SK-N-SH (cell line): ENCODE results near the gene ARHGEF19.
"Not testable (repeated sequence)": the region's sequence is repeated elsewhere in the genome, so short reads cannot be mapped to it uniquely, and the experiment has no call there.

ENCODE experiments used
- EP300 ChIP-seq, 2 experiments: IDR thresholded peaks; 2 replicates each; pipeline versions ENCODE4 v1.4.0 to v1.6.1; 2012; ENCODE audit warnings: borderline replicate concordance in 1 of 2, low read depth in 1 of 2, low read length in 1 of 2
- EZH2phosphoT487 ChIP-seq: fragments of 200-600 bp; sonication (generic); IDR thresholded peaks from 2 replicates; pipeline ENCODE4 v1.6.1; 2017; ENCODE audit warnings: low read depth, mixed run types, mild to moderate bottlenecking, antibody characterized with exemption, moderate library complexity, borderline replicate concordance
- GATA2 ChIP-seq: sonication (generic); formaldehyde crosslinking; IDR thresholded peaks from 2 replicates; pipeline ENCODE4 v1.5.0; 2020; ENCODE audit warnings: mild to moderate bottlenecking, missing genetic modification reagents
- NFIC ChIP-seq: IDR thresholded peaks from 2 replicates; pipeline ENCODE4 v1.4.0; 2012; ENCODE audit warnings: borderline replicate concordance
- POLR2AphosphoS5 ChIP-seq: IDR thresholded peaks from 2 replicates; pipeline ENCODE4 v1.6.1; 2012; ENCODE audit warnings: low read depth, low read length
- RAD21 ChIP-seq: IDR thresholded peaks from 2 replicates; pipeline ENCODE4 v1.6.1; 2012; ENCODE audit warnings: mild to moderate bottlenecking, low read length
- SIN3A ChIP-seq: IDR thresholded peaks from 2 replicates; pipeline ENCODE4 v1.6.1; 2012; ENCODE audit warnings: low read depth, mild to moderate bottlenecking, low read length, moderate library complexity, borderline replicate concordance
- SMC3 ChIP-seq: IDR thresholded peaks from 2 replicates; pipeline ENCODE4 v1.6.1; 2012; ENCODE audit warnings: low read depth, low read length, improper control_type of control experiment
- USF2 ChIP-seq: fragments of 150-350 bp; IDR thresholded peaks from 2 replicates; pipeline ENCODE4 v1.6.1; 2017; ENCODE audit warnings: antibody characterized with exemption, low read length, low read depth, borderline replicate concordance
- YY1 ChIP-seq: IDR thresholded peaks from 2 replicates; pipeline ENCODE4 v1.4.0; 2012; ENCODE audit warnings: low read depth, mild to moderate bottlenecking
- TF ChIP-seq, protein P1 (sequence below): IDR thresholded peaks from 2 replicates; pipeline ENCODE4 v1.4.0; 2012; ENCODE audit warnings: low read depth
- TF ChIP-seq, protein P2 (sequence below): IDR thresholded peaks from 2 replicates; pipeline ENCODE4 v1.4.0; 2012; ENCODE audit warnings: low read depth, borderline replicate concordance
- TF ChIP-seq, protein P3 (sequence below): fragments of 200-600 bp; sonication (generic); IDR thresholded peaks from 2 replicates; pipeline ENCODE4 v1.6.1; 2017; ENCODE audit warnings: antibody characterized with exemption, mild to moderate bottlenecking, moderate library complexity

DNA sequence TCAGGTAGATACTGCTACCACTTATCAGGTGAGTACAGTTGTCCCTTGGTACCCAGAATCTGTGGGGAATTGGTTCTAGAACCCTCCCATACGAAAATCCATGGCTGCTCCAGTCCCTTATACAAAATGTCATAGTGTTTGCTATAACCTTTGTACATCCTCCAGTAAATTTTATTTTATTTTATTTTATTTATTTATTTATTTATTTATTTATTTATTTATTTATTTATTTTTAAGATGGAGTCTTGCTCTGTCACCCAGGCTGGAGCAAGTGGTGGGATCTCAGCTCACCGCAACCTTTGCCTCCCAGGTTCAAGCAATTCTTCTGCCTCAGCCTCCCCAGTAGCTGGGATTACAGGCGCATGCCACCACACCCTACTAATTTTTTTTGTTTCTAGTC lies 1.1 kb upstream of the ARHGEF19 start:
- TF ChIP-seq, protein P1, sequence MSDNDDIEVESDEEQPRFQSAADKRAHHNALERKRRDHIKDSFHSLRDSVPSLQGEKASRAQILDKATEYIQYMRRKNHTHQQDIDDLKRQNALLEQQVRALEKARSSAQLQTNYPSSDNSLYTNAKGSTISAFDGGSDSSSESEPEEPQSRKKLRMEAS = not testable (repeated sequence)
- TF ChIP-seq, protein P2, sequence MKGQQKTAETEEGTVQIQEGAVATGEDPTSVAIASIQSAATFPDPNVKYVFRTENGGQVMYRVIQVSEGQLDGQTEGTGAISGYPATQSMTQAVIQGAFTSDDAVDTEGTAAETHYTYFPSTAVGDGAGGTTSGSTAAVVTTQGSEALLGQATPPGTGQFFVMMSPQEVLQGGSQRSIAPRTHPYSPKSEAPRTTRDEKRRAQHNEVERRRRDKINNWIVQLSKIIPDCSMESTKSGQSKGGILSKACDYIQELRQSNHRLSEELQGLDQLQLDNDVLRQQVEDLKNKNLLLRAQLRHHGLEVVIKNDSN = not testable (repeated sequence)
- not testable (repeated sequence) for TF ChIP-seq EZH2phosphoT487; NFIC; POLR2AphosphoS5; SIN3A; RAD21; YY1; EP300 (IDR thresholded peaks at IDR 0.05; ENCODE audit: borderline replicate concordance in 1 of 2, low read depth in 1 of 2, low read length in 1 of 2); GATA2 (CRISPR knock-in tag); SMC3; USF2
- TF ChIP-seq, protein P3, sequence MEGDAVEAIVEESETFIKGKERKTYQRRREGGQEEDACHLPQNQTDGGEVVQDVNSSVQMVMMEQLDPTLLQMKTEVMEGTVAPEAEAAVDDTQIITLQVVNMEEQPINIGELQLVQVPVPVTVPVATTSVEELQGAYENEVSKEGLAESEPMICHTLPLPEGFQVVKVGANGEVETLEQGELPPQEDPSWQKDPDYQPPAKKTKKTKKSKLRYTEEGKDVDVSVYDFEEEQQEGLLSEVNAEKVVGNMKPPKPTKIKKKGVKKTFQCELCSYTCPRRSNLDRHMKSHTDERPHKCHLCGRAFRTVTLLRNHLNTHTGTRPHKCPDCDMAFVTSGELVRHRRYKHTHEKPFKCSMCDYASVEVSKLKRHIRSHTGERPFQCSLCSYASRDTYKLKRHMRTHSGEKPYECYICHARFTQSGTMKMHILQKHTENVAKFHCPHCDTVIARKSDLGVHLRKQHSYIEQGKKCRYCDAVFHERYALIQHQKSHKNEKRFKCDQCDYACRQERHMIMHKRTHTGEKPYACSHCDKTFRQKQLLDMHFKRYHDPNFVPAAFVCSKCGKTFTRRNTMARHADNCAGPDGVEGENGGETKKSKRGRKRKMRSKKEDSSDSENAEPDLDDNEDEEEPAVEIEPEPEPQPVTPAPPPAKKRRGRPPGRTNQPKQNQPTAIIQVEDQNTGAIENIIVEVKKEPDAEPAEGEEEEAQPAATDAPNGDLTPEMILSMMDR = not testable (repeated sequence)
